Keratinocyte (primary cell): ENCODE results near the gene PCBD1. TPM values are rescaled to one million over a fixed set of nuclear protein-coding genes. Genes with fewer than 3 reads are reported as not detected.

Experiments used
- DNase-seq: peaks from one replicate; pipeline ENCODE4 v3.0.0-alpha.2; 2011; ENCODE audit warnings: low read depth, missing footprints, low spot score
- FAIRE-seq: peaks from 2 replicates; lab custom pipeline; 2011; peaks lifted over from hg19 to GRCh38; lab: Jason Lieb, UNC
- H2AFZ ChIP-seq: 2 replicates; pipeline ENCODE4 v1.6.0; 2012; ENCODE audit warnings: low read length, control low read depth, inconsistent platforms; ENCODE audit not compliant: control insufficient read depth
- H3K27ac ChIP-seq: 2 replicates; pipeline ENCODE4 v1.5.1; 2011; ENCODE audit warnings: low read length; ENCODE audit not compliant: control insufficient read depth, insufficient read depth
- H3K27me3 ChIP-seq: 3 replicates; pipeline ENCODE4 v1.6.0; 2011; ENCODE audit warnings: low read length; ENCODE audit not compliant: control insufficient read depth, insufficient read depth; ENCODE audit errors: extremely low read depth
- H3K36me3 ChIP-seq, 2 experiments: 2 replicates in 1 of 2; 3 replicates in 1 of 2; pipeline ENCODE4 v1.5.1; 2011; ENCODE audit warnings: low read length in 2 of 2, mild to moderate bottlenecking in 1 of 2; ENCODE audit not compliant: control insufficient read depth in 2 of 2, insufficient read depth in 2 of 2; ENCODE audit errors: extremely low read depth in 1 of 2
- H3K4me1 ChIP-seq: 3 replicates; pipeline ENCODE4 v1.5.1; 2011; ENCODE audit warnings: low read length; ENCODE audit not compliant: control insufficient read depth, insufficient read depth; ENCODE audit errors: extremely low read depth
- H3K4me2 ChIP-seq: 3 replicates; pipeline ENCODE4 v1.6.0; 2011; ENCODE audit warnings: low read depth, low read length; ENCODE audit not compliant: control insufficient read depth, insufficient read depth; ENCODE audit errors: extremely low read depth
- H3K4me3 ChIP-seq, 3 experiments: fragments of 200-600 bp in 1 of 3; sonication (generic) in 1 of 3; 2 replicates in 2 of 3; 3 replicates in 1 of 3; pipeline ENCODE4 v1.5.1; 2011 to 2016; ENCODE audit warnings: low read length in 3 of 3, mild to moderate bottlenecking in 3 of 3, control low read depth in 2 of 3, inconsistent platforms in 1 of 3, low read depth in 1 of 3, mixed read lengths in 1 of 3, mixed run types in 1 of 3, moderate library complexity in 1 of 3; ENCODE audit not compliant: control insufficient read depth in 2 of 3, insufficient read depth in 2 of 3; ENCODE audit errors: extremely low read depth in 1 of 3
- H3K79me2 ChIP-seq: 2 replicates; pipeline ENCODE4 v1.6.0; 2012; ENCODE audit warnings: low read length; ENCODE audit not compliant: control insufficient read depth, insufficient read depth
- H3K9ac ChIP-seq: 3 replicates; pipeline ENCODE4 v1.6.0; 2011; ENCODE audit warnings: low read length; ENCODE audit not compliant: control insufficient read depth, insufficient read depth; ENCODE audit errors: extremely low read depth
- H3K9me1 ChIP-seq: 3 replicates; pipeline ENCODE4 v1.6.0; 2011; ENCODE audit warnings: low read length; ENCODE audit not compliant: control insufficient read depth, insufficient read depth; ENCODE audit errors: extremely low read depth
- H3K9me3 ChIP-seq: 2 replicates; pipeline ENCODE4 v1.5.1; 2012; ENCODE audit warnings: low read depth, low read length; ENCODE audit not compliant: control insufficient read depth
- H4K20me1 ChIP-seq: 3 replicates; pipeline ENCODE4 v1.6.0; 2011; ENCODE audit warnings: low read length; ENCODE audit not compliant: control insufficient read depth, insufficient read depth; ENCODE audit errors: extremely low read depth
- EZH2 ChIP-seq: IDR thresholded peaks from one replicate; pipeline ENCODE4 v1.6.1; 2012; ENCODE audit warnings: inconsistent platforms, mild to moderate bottlenecking, low read length, moderate library complexity
- dilution Hi-C: fragments of 300-500 bp; cut with MboI; formaldehyde crosslinking; loops from one replicate; pipeline ENCODE4 v1.7.0; 2020; ENCODE audit warnings: low sequenced_read_pairs; ENCODE audit not compliant: extremely low pct_ligation_motif_present
- polyA plus RNA-seq, 5 experiments: library from polyadenylated mRNA; depleted of rRNA in 3 of 5; stranded (reverse) in 3 of 5; stranded (forward) in 1 of 5; unstranded in 1 of 5; fragments of >200 nt; gene quantifications; 1 replicate in 1 of 5; 2 replicates in 3 of 5; 3 replicates in 1 of 5; pipeline versions ENCODE4 v1.2.1 to v1.2.3, GENCODE V29; 2011 to 2012; ENCODE audit warnings: missing spikeins in 2 of 5, low read depth in 1 of 5, low replicate concordance in 1 of 5
- TF ChIP-seq, protein P1 (sequence below), 3 experiments: IDR thresholded peaks in 1 of 3; conservative IDR thresholded peaks in 1 of 3; optimal IDR thresholded peaks in 1 of 3; 2 replicates in 2 of 3; 3 replicates in 1 of 3; pipeline versions ENCODE3 to v1.5.1; 2011; ENCODE audit warnings: low read length in 3 of 3, mild to moderate bottlenecking in 3 of 3, moderate library complexity in 2 of 3, control low read depth in 1 of 3, inconsistent platforms in 1 of 3; ENCODE audit not compliant: insufficient read depth in 2 of 3; ENCODE audit errors: extremely low read depth in 1 of 3

The PCBD1 gene
- polyA plus RNA-seq, 1 donor (not counting 4 experiments of a cell fraction or from before 2014, with no cell fraction given): 41.5 TPM

DNA sequence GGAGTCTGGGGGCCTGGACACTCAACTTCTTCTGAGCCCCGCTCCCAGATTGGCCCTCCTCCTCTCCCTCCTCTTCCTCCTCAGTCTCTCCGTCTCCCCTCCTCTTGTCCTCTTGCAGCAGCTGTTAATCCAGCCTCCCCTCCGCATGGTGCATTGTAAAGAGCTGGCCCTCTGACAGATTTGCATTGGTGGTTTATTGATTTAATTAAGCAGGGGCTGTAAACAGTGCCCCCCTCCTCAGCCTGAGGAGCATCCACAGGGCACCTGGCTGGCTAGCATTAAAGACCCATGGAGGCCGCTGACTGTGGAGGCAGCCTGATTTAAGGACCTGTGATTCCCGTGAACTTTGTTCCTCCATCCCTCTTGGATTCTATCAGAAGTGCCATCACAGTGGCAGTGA, 28.9 kb upstream of the PCBD1 start:
- Histone ChIP-seq H4K20me1 (no peaks in the 10 kb centered on the region), H3K4me1 (no peaks in the 10 kb centered on the region), H3K9ac (no peak overlapping the region), H3K27me3 (peaks cover 31% of the 10 kb centered on the region), H2AFZ (no peak overlapping the region), H3K4me3 (no peak overlapping the region), H3K9me1 (no peaks in the 10 kb centered on the region), H3K4me2 (no peak overlapping the region), H3K36me3 (no peaks in the 10 kb centered on the region), H3K79me2 (no peaks in the 10 kb centered on the region), H3K9me3 (no peaks in the 10 kb centered on the region), H3K27ac (no peak overlapping the region)
- DNase-seq: no peak
- no peak for FAIRE-seq
- no peak for TF ChIP-seq EZH2
- dilution Hi-C loops: no loop called here

DNA sequence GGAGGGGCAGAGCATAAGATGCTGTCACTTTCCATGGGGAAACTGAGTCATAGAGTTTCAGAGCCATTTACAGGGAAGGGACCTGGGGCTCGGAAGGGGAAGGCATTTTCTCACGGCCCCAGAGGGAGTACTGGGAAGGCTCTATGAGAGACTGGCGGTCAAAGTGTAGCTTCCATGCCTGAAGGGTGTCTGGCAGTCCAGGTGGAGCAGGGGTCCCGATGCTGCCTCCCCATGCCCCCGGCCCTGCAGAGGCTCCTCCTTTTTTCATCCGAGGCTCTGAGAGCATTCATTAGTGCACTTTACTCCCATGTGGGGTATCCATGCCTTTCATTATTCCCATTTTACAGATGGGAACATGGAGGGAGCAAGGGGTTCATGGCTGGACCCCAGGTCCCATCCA, 27.9 kb upstream of the PCBD1 start:
- peaks cover 31% of the 10 kb centered on the region for H3K27me3 ChIP-seq
- no peaks in the 10 kb centered on the region for H3K9me1 ChIP-seq
- no peaks in the 10 kb centered on the region for H3K79me2 ChIP-seq
- no peak overlapping the region for H2AFZ ChIP-seq
- H3K36me3 ChIP-seq: no peaks in the 10 kb centered on the region
- no peak for TF ChIP-seq EZH2
- TF ChIP-seq, protein P1, sequence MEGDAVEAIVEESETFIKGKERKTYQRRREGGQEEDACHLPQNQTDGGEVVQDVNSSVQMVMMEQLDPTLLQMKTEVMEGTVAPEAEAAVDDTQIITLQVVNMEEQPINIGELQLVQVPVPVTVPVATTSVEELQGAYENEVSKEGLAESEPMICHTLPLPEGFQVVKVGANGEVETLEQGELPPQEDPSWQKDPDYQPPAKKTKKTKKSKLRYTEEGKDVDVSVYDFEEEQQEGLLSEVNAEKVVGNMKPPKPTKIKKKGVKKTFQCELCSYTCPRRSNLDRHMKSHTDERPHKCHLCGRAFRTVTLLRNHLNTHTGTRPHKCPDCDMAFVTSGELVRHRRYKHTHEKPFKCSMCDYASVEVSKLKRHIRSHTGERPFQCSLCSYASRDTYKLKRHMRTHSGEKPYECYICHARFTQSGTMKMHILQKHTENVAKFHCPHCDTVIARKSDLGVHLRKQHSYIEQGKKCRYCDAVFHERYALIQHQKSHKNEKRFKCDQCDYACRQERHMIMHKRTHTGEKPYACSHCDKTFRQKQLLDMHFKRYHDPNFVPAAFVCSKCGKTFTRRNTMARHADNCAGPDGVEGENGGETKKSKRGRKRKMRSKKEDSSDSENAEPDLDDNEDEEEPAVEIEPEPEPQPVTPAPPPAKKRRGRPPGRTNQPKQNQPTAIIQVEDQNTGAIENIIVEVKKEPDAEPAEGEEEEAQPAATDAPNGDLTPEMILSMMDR (optimal IDR thresholded peaks at IDR 0.05 in 1 of 3, IDR thresholded peaks at IDR 0.05 in 1 of 3, conservative IDR thresholded peaks at IDR 0.05 in 1 of 3; ENCODE audit: extremely low read depth in 1 of 3, insufficient read depth in 2 of 3, low read length in 3 of 3): no peak
- H3K9me3 ChIP-seq: no peaks in the 10 kb centered on the region
- no peak for DNase-seq
- no peak overlapping the region for H3K4me2 ChIP-seq
- no peak overlapping the region for H3K9ac ChIP-seq
- FAIRE-seq: no peak
- H3K4me3 ChIP-seq: no peak overlapping the region
- H3K4me1 ChIP-seq: no peaks in the 10 kb centered on the region
- no peak overlapping the region for H3K27ac ChIP-seq
- dilution Hi-C loops: no loop called here
- no peaks in the 10 kb centered on the region for H4K20me1 ChIP-seq

DNA sequence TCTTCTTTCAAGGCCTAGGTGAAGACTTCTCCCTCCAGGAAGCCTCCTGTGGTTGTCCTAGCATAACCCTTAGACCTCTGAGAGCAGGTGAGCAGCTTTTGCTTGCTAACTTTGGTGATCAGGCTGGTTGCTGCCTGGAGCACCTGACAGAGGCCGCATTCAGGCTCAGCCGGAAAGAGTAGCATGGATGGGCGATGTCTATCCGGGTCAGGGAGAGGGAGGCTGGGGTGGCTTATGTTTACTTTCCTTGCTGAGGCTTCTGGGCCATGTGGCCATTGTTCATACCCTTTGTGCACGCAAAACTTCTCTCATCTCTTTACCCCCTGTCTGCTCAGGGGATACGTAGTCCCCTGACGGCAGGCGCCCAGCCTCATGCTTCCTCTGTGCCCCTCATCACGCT, 27.4 kb upstream of the PCBD1 start:
- FAIRE-seq (no peak), DNase-seq (no peak)
- no peaks in the 10 kb centered on the region for H3K9me1 ChIP-seq
- dilution Hi-C loops: no loop called here
- TF ChIP-seq, protein P1 (optimal IDR thresholded peaks at IDR 0.05 in 1 of 3, IDR thresholded peaks at IDR 0.05 in 1 of 3, conservative IDR thresholded peaks at IDR 0.05 in 1 of 3; ENCODE audit: extremely low read depth in 1 of 3, insufficient read depth in 2 of 3, low read length in 3 of 3): no peak
- TF ChIP-seq EZH2: no peak
- no peak overlapping the region for H3K27ac ChIP-seq
- H3K4me3 ChIP-seq: no peak overlapping the region
- H4K20me1 ChIP-seq: no peaks in the 10 kb centered on the region
- H3K36me3 ChIP-seq: no peaks in the 10 kb centered on the region
- H3K9me3 ChIP-seq: no peaks in the 10 kb centered on the region
- H3K27me3 ChIP-seq: peaks cover 31% of the 10 kb centered on the region
- no peak overlapping the region for H3K9ac ChIP-seq
- H3K4me1 ChIP-seq: no peaks in the 10 kb centered on the region
- no peak overlapping the region for H3K4me2 ChIP-seq
- H2AFZ ChIP-seq: no peak overlapping the region
- no peaks in the 10 kb centered on the region for H3K79me2 ChIP-seq
